HG03066 (cell line): ENCODE measurements around the gene NUF2.

Source experiments
- ATAC-seq: cut with Tn5 transposase; IDR thresholded peaks from one replicate; pipeline ENCODE4 v1.9.1; 2021; ENCODE audit warnings: low read depth; ENCODE audit not compliant: unreplicated experiment

Gene NUF2

GRCh38 chr1:163397451-163398200, 75.9 kb downstream of the NUF2 start:
- no peak for ATAC-seq

- ATAC-seq: no peak
Observed at GRCh38 chr1:163399001-163399400, 77.2 kb downstream of the NUF2 start.

- ATAC-seq: no peak
Observed at GRCh38 chr1:163399976-163400601, 78.3 kb downstream of the NUF2 start.

- no peak for ATAC-seq
Observed at GRCh38 chr1:163401211-163401610, 79.5 kb downstream of the NUF2 start.
